NOMO-1 treated with dmso at 0.1 percent for 144 hours (cell line): Measurements from ENCODE around the gene EIF2S3B.
"Not testable (repeated sequence)": the region's sequence is repeated elsewhere in the genome, so short reads cannot be mapped to it uniquely, and the experiment has no call there.

Experiments used
- DNase-seq: peaks from one replicate; lab custom pipeline; 2025; ENCODE audit not compliant: unreplicated experiment; lab: John Stamatoyannopoulos, UW

The EIF2S3B gene

GRCh38 chr12:10505620-10506019 lies at the start of gene EIF2S3B:
EIF2S3B (plus strand) TSS chr12:10505890; CDS start chr12:10505903, 13 bp downstream.
- DNase-seq: no peak

- DNase-seq: no peak
Measured at GRCh38 chr12:10456856-10457255, 48.8 kb upstream of the EIF2S3B start.

- DNase-seq: no peak
Measured at GRCh38 chr12:10457760-10458159, 47.9 kb upstream of the EIF2S3B start.

- no peak for DNase-seq
Measured at GRCh38 chr12:10466311-10466710, 39.4 kb upstream of the EIF2S3B start.

GRCh38 chr12:10469701-10470100 lies 36.0 kb upstream of the EIF2S3B start:
- no peak for DNase-seq

- not testable (repeated sequence) for DNase-seq
Measured at GRCh38 chr12:10472808-10473207, 32.9 kb upstream of the EIF2S3B start.

GRCh38 chr12:10481901-10482300 lies 23.8 kb upstream of the EIF2S3B start:
- not testable (repeated sequence) for DNase-seq

GRCh38 chr12:10487328-10487727 lies 18.4 kb upstream of the EIF2S3B start:
- not testable (repeated sequence) for DNase-seq

- DNase-seq: no peak
Measured at GRCh38 chr12:10491766-10492165, 13.9 kb upstream of the EIF2S3B start.

- DNase-seq: no peak
Measured at GRCh38 chr12:10497602-10498001, 8.1 kb upstream of the EIF2S3B start.

- DNase-seq: no peak
Measured at GRCh38 chr12:10498042-10498441, 7.6 kb upstream of the EIF2S3B start.

GRCh38 chr12:10501030-10501429 lies 4.7 kb upstream of the EIF2S3B start:
- no peak for DNase-seq

GRCh38 chr12:10503460-10503859 lies 2.2 kb upstream of the EIF2S3B start:
- no peak for DNase-seq

GRCh38 chr12:10511756-10512355 lies 6.2 kb downstream of the EIF2S3B start:
- DNase-seq: no peak

GRCh38 chr12:10512798-10513197 lies 7.1 kb downstream of the EIF2S3B start:
- DNase-seq: no peak

- DNase-seq: no peak
Measured at GRCh38 chr12:10521555-10521954, 15.9 kb downstream of the EIF2S3B start.

- no peak for DNase-seq
Measured at GRCh38 chr12:10528174-10528953, 22.7 kb downstream of the EIF2S3B start.

- no peak for DNase-seq
Measured at GRCh38 chr12:10529603-10530002, 23.9 kb downstream of the EIF2S3B start.

GRCh38 chr12:10537721-10538120 lies 32.0 kb downstream of the EIF2S3B start:
- no peak for DNase-seq

GRCh38 chr12:10540776-10541205 lies 35.1 kb downstream of the EIF2S3B start:
- DNase-seq: no peak

- DNase-seq: no peak
Measured at GRCh38 chr12:10543499-10543898, 37.8 kb downstream of the EIF2S3B start.

- DNase-seq: no peak
Measured at GRCh38 chr12:10551375-10551774, 45.7 kb downstream of the EIF2S3B start.

- no peak for DNase-seq
Measured at GRCh38 chr12:10553148-10553547, 47.5 kb downstream of the EIF2S3B start.
